Prostate gland (tissue), 2 donors: ENCODE data around the gene GSG1L.

Source experiments
- CTCF ChIP-seq, 4 experiments: fragments of 200-600 bp in 2 of 4; fragments of 450-650 bp in 2 of 4; sonication (generic) in 2 of 4; IDR thresholded peaks; 1 replicate in 3 of 4; 2 replicates in 1 of 4; pipeline ENCODE4 v1.5.1; 2016 to 2019; ENCODE audit warnings: antibody characterized with exemption in 4 of 4, mild to moderate bottlenecking in 2 of 4, moderate library complexity in 2 of 4
- POLR2A ChIP-seq: fragments of 450-650 bp; IDR thresholded peaks from one replicate; pipeline ENCODE4 v1.6.1; 2016; ENCODE audit warnings: antibody characterized with exemption, mild to moderate bottlenecking
- POLR2AphosphoS5 ChIP-seq: sonication (generic); formaldehyde crosslinking; IDR thresholded peaks from one replicate; pipeline ENCODE4 v1.6.1; 2017; ENCODE audit warnings: antibody characterized with exemption

- TF ChIP-seq CTCF (IDR thresholded peaks at IDR 0.05) (no peak), POLR2A (no peak), POLR2AphosphoS5 (no peak)
These were observed 29.8 kb upstream of the GSG1L start for GRCh38 chr16:28093385-28093725.
